OCI-LY1 (cell line): Measurements from ENCODE around the gene CTIF.

Experiments
- H2AFZ ChIP-seq: fragments of 200-600 bp; sonication (generic), shearing (Covaris generic); 2 replicates; pipeline ENCODE4 v1.6.0; 2014; ENCODE audit warnings: antibody characterized with exemption, mild to moderate bottlenecking, low read length
- H3F3A ChIP-seq: fragments of 200-600 bp; sonication (generic), shearing (Covaris generic); 2 replicates; pipeline ENCODE4 v1.6.0; 2014; ENCODE audit warnings: mild to moderate bottlenecking, antibody characterized with exemption, low read length, moderate library complexity; ENCODE audit not compliant: insufficient read depth
- H3K27ac ChIP-seq: fragments of 200-600 bp; sonication (generic); 2 replicates; pipeline ENCODE4 v1.5.1; 2014; ENCODE audit warnings: low read length, mixed run types, mild to moderate bottlenecking, low read depth; ENCODE audit not compliant: poor library complexity, severe bottlenecking
- H3K27me3 ChIP-seq: fragments of 200-600 bp; sonication (generic); 2 replicates; pipeline ENCODE4 v1.6.0; 2014; ENCODE audit warnings: antibody characterized with exemption, mild to moderate bottlenecking, low read length, moderate library complexity; ENCODE audit not compliant: insufficient read depth
- H3K36me3 ChIP-seq: fragments of 200-600 bp; sonication (generic); 2 replicates; pipeline ENCODE4 v1.6.1; 2014; ENCODE audit warnings: mild to moderate bottlenecking, antibody characterized with exemption, low read length, moderate library complexity, mixed read lengths; ENCODE audit not compliant: insufficient read depth
- H3K4me1 ChIP-seq: fragments of 200-600 bp; sonication (generic); 2 replicates; pipeline ENCODE4 v1.5.1; 2014; ENCODE audit warnings: mild to moderate bottlenecking, low read length, moderate library complexity; ENCODE audit not compliant: insufficient read depth, severe bottlenecking
- H3K4me2 ChIP-seq: fragments of 200-600 bp; sonication (generic), shearing (Covaris generic); 2 replicates; pipeline ENCODE4 v1.6.1; 2014; ENCODE audit warnings: low read length
- H3K4me3 ChIP-seq: fragments of 200-600 bp; sonication (generic); 2 replicates; pipeline ENCODE4 v1.5.1; 2014; ENCODE audit warnings: low read length, low read depth, mild to moderate bottlenecking, mixed read lengths; ENCODE audit not compliant: poor library complexity, severe bottlenecking
- H3K79me2 ChIP-seq: fragments of 200-600 bp; shearing (Covaris generic); 2 replicates; pipeline ENCODE4 v1.6.1; 2016; ENCODE audit warnings: mixed run types, low read length, mixed read lengths; ENCODE audit not compliant: insufficient read depth
- H3K9ac ChIP-seq: fragments of 200-600 bp; sonication (generic), shearing (Covaris generic); 2 replicates; pipeline ENCODE4 v1.6.1; 2014; ENCODE audit warnings: mild to moderate bottlenecking, low read length, mixed read lengths
- H3K9me2 ChIP-seq: fragments of 200-600 bp; sonication (generic), shearing (Covaris generic); 2 replicates; pipeline ENCODE4 v1.6.1; 2014; ENCODE audit warnings: low read depth, mild to moderate bottlenecking, low read length, mixed read lengths
- H3K9me3 ChIP-seq: fragments of 200-600 bp; shearing (Covaris generic); 2 replicates; pipeline ENCODE4 v1.6.1; 2014; ENCODE audit warnings: low read length, mixed read lengths
- H4K20me1 ChIP-seq: fragments of 200-600 bp; sonication (generic), shearing (Covaris generic); 2 replicates; pipeline ENCODE4 v1.6.0; 2016; ENCODE audit warnings: mild to moderate bottlenecking, low read length; ENCODE audit not compliant: insufficient read depth
- EZH2 ChIP-seq: fragments of 200-600 bp; sonication (generic), shearing (Covaris generic); IDR thresholded peaks from 2 replicates; pipeline ENCODE4 v1.8.0; 2017; ENCODE audit warnings: borderline replicate concordance, mixed run types, mild to moderate bottlenecking, antibody characterized with exemption, low read length, moderate library complexity, mixed read lengths
- TF ChIP-seq, protein P1 (sequence below): fragments of 200-600 bp; sonication (generic), shearing (Covaris generic); IDR thresholded peaks from 2 replicates; pipeline ENCODE4 v1.5.1; 2017; ENCODE audit warnings: mild to moderate bottlenecking, antibody characterized with exemption, low read length, moderate library complexity, mixed read lengths

CTIF gene

GRCh38 chr18:48754559-48754958 lies 215.7 kb downstream of the CTIF start:
- Histone ChIP-seq H3K4me2 (no peak overlapping the region), H3K36me3 (no peaks in the 10 kb centered on the region), H4K20me1 (no peaks in the 10 kb centered on the region), H3K27me3 (no peaks in the 10 kb centered on the region), H3K9me3 (no peaks in the 10 kb centered on the region), H3K79me2 (no peaks in the 10 kb centered on the region), H3K9ac (no peak overlapping the region), H3K27ac (no peak overlapping the region), H3K4me3 (no peak overlapping the region), H3K9me2 (no peaks in the 10 kb centered on the region), H3K4me1 (no peaks in the 10 kb centered on the region), H3F3A (no peaks in the 10 kb centered on the region), H2AFZ (no peak overlapping the region)
- TF ChIP-seq, protein P1, sequence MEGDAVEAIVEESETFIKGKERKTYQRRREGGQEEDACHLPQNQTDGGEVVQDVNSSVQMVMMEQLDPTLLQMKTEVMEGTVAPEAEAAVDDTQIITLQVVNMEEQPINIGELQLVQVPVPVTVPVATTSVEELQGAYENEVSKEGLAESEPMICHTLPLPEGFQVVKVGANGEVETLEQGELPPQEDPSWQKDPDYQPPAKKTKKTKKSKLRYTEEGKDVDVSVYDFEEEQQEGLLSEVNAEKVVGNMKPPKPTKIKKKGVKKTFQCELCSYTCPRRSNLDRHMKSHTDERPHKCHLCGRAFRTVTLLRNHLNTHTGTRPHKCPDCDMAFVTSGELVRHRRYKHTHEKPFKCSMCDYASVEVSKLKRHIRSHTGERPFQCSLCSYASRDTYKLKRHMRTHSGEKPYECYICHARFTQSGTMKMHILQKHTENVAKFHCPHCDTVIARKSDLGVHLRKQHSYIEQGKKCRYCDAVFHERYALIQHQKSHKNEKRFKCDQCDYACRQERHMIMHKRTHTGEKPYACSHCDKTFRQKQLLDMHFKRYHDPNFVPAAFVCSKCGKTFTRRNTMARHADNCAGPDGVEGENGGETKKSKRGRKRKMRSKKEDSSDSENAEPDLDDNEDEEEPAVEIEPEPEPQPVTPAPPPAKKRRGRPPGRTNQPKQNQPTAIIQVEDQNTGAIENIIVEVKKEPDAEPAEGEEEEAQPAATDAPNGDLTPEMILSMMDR: no peak
- no peak for TF ChIP-seq EZH2

- H2AFZ ChIP-seq: no peak overlapping the region
- TF ChIP-seq EZH2: no peak
- TF ChIP-seq, protein P1: no peak
- H3K79me2 ChIP-seq: no peaks in the 10 kb centered on the region
- H3K36me3 ChIP-seq: no peaks in the 10 kb centered on the region
- no peaks in the 10 kb centered on the region for H3K9me3 ChIP-seq
- no peak overlapping the region for H3K4me2 ChIP-seq
- H3K9me2 ChIP-seq: no peaks in the 10 kb centered on the region
- no peaks in the 10 kb centered on the region for H4K20me1 ChIP-seq
- H3K27me3 ChIP-seq: no peaks in the 10 kb centered on the region
- H3F3A ChIP-seq: no peaks in the 10 kb centered on the region
- H3K27ac ChIP-seq: no peak overlapping the region
- H3K9ac ChIP-seq: no peak overlapping the region
- no peaks in the 10 kb centered on the region for H3K4me1 ChIP-seq
- no peak overlapping the region for H3K4me3 ChIP-seq
Measured at GRCh38 chr18:48754993-48755473, 216.2 kb downstream of the CTIF start.

DNA sequence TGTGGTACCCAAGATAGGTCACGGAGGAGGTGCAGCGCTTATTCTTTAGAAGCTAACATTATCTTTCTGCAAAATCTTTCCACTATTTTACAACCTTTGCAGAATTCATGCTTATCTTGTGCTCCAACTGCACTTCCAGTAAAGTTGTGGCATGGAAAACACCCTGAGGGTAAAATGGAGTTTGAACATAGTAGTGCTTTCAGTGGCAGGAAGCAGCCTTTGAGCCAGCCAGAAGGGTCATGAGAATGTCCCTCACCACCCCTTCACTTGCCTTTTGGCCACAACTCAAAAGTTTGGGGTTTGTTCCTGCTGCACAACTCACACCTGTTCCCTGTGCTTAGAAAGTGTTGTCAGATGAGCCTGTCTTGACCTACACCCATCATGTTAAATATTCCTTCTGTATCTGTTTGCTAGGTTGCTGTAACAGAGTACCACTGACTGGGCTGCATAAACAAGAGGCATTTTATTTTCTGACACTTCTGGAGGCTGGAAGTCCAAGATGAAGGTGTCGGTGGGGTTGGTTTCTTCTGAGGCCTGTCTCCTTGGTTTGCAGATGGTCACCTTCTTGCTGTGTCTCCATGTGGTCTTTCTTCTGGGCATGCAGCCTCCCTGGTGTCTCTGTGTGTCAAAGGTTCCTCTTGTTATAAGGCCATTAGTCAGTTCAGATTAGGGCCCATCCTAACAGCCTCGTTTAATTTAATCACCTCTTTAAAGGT lies 217.8 kb downstream of the CTIF start:
- Histone ChIP-seq H3K79me2 (no peaks in the 10 kb centered on the region), H3K4me1 (no peaks in the 10 kb centered on the region), H3F3A (no peaks in the 10 kb centered on the region), H3K9me2 (no peaks in the 10 kb centered on the region), H3K4me2 (no peak overlapping the region), H3K9ac (no peak overlapping the region), H2AFZ (no peak overlapping the region), H3K27ac (no peak overlapping the region), H3K9me3 (no peaks in the 10 kb centered on the region), H3K4me3 (no peak overlapping the region), H3K27me3 (no peaks in the 10 kb centered on the region), H3K36me3 (no peaks in the 10 kb centered on the region), H4K20me1 (no peaks in the 10 kb centered on the region)
- TF ChIP-seq EZH2: no peak
- TF ChIP-seq, protein P1: no peak
